PFSK-1 (cell line): ENCODE results near the gene GTF2E1.

ENCODE experiments used
- SIN3A ChIP-seq: IDR thresholded peaks from 2 replicates; pipeline ENCODE4 v1.6.1; 2012; ENCODE audit warnings: mild to moderate bottlenecking, low read length, moderate library complexity, borderline replicate concordance; ENCODE audit not compliant: insufficient read depth
- TF ChIP-seq, protein P1 (sequence below), 2 experiments: IDR thresholded peaks; 2 replicates each; pipeline versions ENCODE4 v1.6.1 to v1.8.0; 2011 to 2012; ENCODE audit warnings: low read depth in 2 of 2, low read length in 2 of 2, control low read depth in 1 of 2, inconsistent platforms in 1 of 2, mild to moderate bottlenecking in 1 of 2, moderate library complexity in 1 of 2; ENCODE audit not compliant: insufficient read depth in 1 of 2

DNA sequence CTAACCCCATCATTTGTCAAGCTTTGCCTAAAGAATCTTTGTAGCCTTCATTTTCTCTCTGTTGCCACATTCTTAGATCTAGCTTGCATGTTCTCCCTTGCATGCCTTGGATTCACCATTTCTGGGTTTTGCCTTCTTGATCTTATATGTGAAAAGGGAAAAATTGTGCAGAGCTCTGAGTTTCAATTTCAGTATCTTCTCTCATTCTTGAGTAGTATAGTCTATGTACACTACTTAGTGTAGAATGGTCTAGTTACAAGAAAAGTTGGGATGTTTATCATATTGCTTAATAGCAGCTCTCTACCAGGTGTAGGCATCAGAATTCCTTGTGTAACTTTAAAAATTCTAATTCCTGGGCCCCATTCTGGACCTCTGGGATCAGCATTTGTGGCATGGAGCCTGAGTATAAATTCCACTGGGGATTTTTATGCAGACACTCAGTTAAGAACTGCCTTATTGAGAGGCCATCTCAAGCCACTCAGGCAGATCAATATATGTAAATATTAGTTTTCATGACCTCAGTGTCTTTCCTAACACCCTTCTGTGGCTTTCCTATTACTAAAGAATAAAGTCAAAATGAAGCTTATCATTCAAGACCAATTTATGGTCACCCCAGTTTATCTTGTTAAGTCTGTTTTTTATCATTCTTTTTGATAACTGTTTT is 23.4 kb downstream of the GTF2E1 start:
- TF ChIP-seq, protein P1, sequence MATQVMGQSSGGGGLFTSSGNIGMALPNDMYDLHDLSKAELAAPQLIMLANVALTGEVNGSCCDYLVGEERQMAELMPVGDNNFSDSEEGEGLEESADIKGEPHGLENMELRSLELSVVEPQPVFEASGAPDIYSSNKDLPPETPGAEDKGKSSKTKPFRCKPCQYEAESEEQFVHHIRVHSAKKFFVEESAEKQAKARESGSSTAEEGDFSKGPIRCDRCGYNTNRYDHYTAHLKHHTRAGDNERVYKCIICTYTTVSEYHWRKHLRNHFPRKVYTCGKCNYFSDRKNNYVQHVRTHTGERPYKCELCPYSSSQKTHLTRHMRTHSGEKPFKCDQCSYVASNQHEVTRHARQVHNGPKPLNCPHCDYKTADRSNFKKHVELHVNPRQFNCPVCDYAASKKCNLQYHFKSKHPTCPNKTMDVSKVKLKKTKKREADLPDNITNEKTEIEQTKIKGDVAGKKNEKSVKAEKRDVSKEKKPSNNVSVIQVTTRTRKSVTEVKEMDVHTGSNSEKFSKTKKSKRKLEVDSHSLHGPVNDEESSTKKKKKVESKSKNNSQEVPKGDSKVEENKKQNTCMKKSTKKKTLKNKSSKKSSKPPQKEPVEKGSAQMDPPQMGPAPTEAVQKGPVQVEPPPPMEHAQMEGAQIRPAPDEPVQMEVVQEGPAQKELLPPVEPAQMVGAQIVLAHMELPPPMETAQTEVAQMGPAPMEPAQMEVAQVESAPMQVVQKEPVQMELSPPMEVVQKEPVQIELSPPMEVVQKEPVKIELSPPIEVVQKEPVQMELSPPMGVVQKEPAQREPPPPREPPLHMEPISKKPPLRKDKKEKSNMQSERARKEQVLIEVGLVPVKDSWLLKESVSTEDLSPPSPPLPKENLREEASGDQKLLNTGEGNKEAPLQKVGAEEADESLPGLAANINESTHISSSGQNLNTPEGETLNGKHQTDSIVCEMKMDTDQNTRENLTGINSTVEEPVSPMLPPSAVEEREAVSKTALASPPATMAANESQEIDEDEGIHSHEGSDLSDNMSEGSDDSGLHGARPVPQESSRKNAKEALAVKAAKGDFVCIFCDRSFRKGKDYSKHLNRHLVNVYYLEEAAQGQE (IDR thresholded peaks at IDR 0.05; ENCODE audit: insufficient read depth in 1 of 2, low read depth in 2 of 2, low read length in 2 of 2) = no peak
- no peak for TF ChIP-seq SIN3A
